ENCODE results near the gene OR10W1. TPM values are rescaled to one million over a fixed set of nuclear protein-coding genes. Genes with fewer than 3 reads are reported as not detected.
A peak's percentile ranks its signal among the peaks of the same experiment; 100 is the strongest.

Gene OR10W1
- polyA plus RNA-seq, 4 donors, result not detected

GRCh38 chr11:58275002-58275401 is 6.9 kb upstream of the OR10W1 start:
- Histone ChIP-seq H3K27ac (ENCODE audit: low read depth in 1 of 3, low read length in 2 of 3) (no peak overlapping the region), H3K4me3 (ENCODE audit: low read depth in 1 of 3, low read length in 3 of 3) (no peak overlapping the region), H3K27me3 (ENCODE audit: control insufficient read depth in 3 of 3, insufficient read depth in 3 of 3, low read length in 3 of 3) (no peaks in the 10 kb centered on the region), H3K9me3 (ENCODE audit: control insufficient read depth in 2 of 2, insufficient read depth in 1 of 2, low read depth in 1 of 2, low read length in 1 of 2) (no peaks in the 10 kb centered on the region), H3K4me1 (ENCODE audit: control insufficient read depth in 3 of 3, insufficient read depth in 2 of 3, low read depth in 1 of 3, low read length in 2 of 3) (no peaks in the 10 kb centered on the region), H3K36me3 (ENCODE audit: control insufficient read depth in 3 of 3, insufficient read depth in 2 of 3, low read depth in 1 of 3, low read length in 3 of 3) (no peaks in the 10 kb centered on the region)
- DNase-seq (peak; percentile 54 to 60), FAIRE-seq (no peak)
- WGBS, 3 donors, result 16 to 49% (median 23%) methylated on average over 2 of the region's 2 CpGs

- H3K27me3 ChIP-seq (ENCODE audit: control insufficient read depth in 3 of 3, insufficient read depth in 3 of 3, low read length in 3 of 3), result no peaks in the 10 kb centered on the region
- 77 to 83% (median 83%) methylated on average over 2 of the region's 2 CpGs for WGBS, 3 donors
- no peak overlapping the region for H3K4me3 ChIP-seq (ENCODE audit: low read depth in 1 of 3, low read length in 3 of 3)
- H3K27ac ChIP-seq (ENCODE audit: low read depth in 1 of 3, low read length in 2 of 3), result no peak overlapping the region
- H3K9me3 ChIP-seq (ENCODE audit: control insufficient read depth in 2 of 2, insufficient read depth in 1 of 2, low read depth in 1 of 2, low read length in 1 of 2), result peaks cover 0 to 5% of the 10 kb centered on the region in 2 donors
- DNase-seq, result no peak
- no peak for FAIRE-seq
- no peaks in the 10 kb centered on the region for H3K36me3 ChIP-seq (ENCODE audit: control insufficient read depth in 3 of 3, insufficient read depth in 2 of 3, low read depth in 1 of 3, low read length in 3 of 3)
- no peaks in the 10 kb centered on the region for H3K4me1 ChIP-seq (ENCODE audit: control insufficient read depth in 3 of 3, insufficient read depth in 2 of 3, low read depth in 1 of 3, low read length in 2 of 3)
These were observed 8.1 kb downstream of the OR10W1 start for GRCh38 chr11:58259983-58260382.

GRCh38 chr11:58254936-58255335 is 13.1 kb downstream of the OR10W1 start:
- 86 to 92% (median 89%) methylated on average over 1 of the region's 1 CpG for WGBS, 3 donors
- Histone ChIP-seq H3K4me1 (ENCODE audit: control insufficient read depth in 3 of 3, insufficient read depth in 2 of 3, low read depth in 1 of 3, low read length in 2 of 3) (no peaks in the 10 kb centered on the region), H3K27ac (ENCODE audit: low read depth in 1 of 3, low read length in 2 of 3) (no peak overlapping the region), H3K27me3 (ENCODE audit: control insufficient read depth in 3 of 3, insufficient read depth in 3 of 3, low read length in 3 of 3) (no peaks in the 10 kb centered on the region), H3K4me3 (ENCODE audit: low read depth in 1 of 3, low read length in 3 of 3) (no peak overlapping the region), H3K36me3 (ENCODE audit: control insufficient read depth in 3 of 3, insufficient read depth in 2 of 3, low read depth in 1 of 3, low read length in 3 of 3) (no peaks in the 10 kb centered on the region), H3K9me3 (ENCODE audit: control insufficient read depth in 2 of 2, insufficient read depth in 1 of 2, low read depth in 1 of 2, low read length in 1 of 2) (peaks cover 0 to 5% of the 10 kb centered on the region in 2 donors)
- FAIRE-seq (no peak), DNase-seq (no peak)

GRCh38 chr11:58243954-58244353 is 24.1 kb downstream of the OR10W1 start:
- H3K9me3 ChIP-seq (ENCODE audit: control insufficient read depth in 2 of 2, insufficient read depth in 1 of 2, low read depth in 1 of 2, low read length in 1 of 2), result peaks cover 0 to 6% of the 10 kb centered on the region in 2 donors
- 95 to 96% (median 96%) methylated on average over 2 of the region's 2 CpGs for WGBS, 3 donors
- FAIRE-seq (no peak), DNase-seq (no peak)
- H3K4me1 ChIP-seq (ENCODE audit: control insufficient read depth in 3 of 3, insufficient read depth in 2 of 3, low read depth in 1 of 3, low read length in 2 of 3), result no peaks in the 10 kb centered on the region
- H3K36me3 ChIP-seq (ENCODE audit: control insufficient read depth in 3 of 3, insufficient read depth in 2 of 3, low read depth in 1 of 3, low read length in 3 of 3), result no peaks in the 10 kb centered on the region
- H3K4me3 ChIP-seq (ENCODE audit: low read depth in 1 of 3, low read length in 3 of 3), result no peak overlapping the region
- H3K27me3 ChIP-seq (ENCODE audit: control insufficient read depth in 3 of 3, insufficient read depth in 3 of 3, low read length in 3 of 3), result no peaks in the 10 kb centered on the region
- no peak overlapping the region for H3K27ac ChIP-seq (ENCODE audit: low read depth in 1 of 3, low read length in 2 of 3)

- no peak for DNase-seq
- Histone ChIP-seq H3K36me3 (ENCODE audit: control insufficient read depth in 3 of 3, insufficient read depth in 2 of 3, low read depth in 1 of 3, low read length in 3 of 3) (no peaks in the 10 kb centered on the region), H3K27me3 (ENCODE audit: control insufficient read depth in 3 of 3, insufficient read depth in 3 of 3, low read length in 3 of 3) (no peaks in the 10 kb centered on the region), H3K4me1 (ENCODE audit: control insufficient read depth in 3 of 3, insufficient read depth in 2 of 3, low read depth in 1 of 3, low read length in 2 of 3) (no peaks in the 10 kb centered on the region), H3K27ac (ENCODE audit: low read depth in 1 of 3, low read length in 2 of 3) (no peak overlapping the region), H3K4me3 (ENCODE audit: low read depth in 1 of 3, low read length in 3 of 3) (no peak overlapping the region), H3K9me3 (ENCODE audit: control insufficient read depth in 2 of 2, insufficient read depth in 1 of 2, low read depth in 1 of 2, low read length in 1 of 2) (no peaks in the 10 kb centered on the region)
- no peak for FAIRE-seq
- 93 to 96% (median 94%) methylated on average over 30 to 32 of the region's 32 CpGs for WGBS, 3 donors
These were observed 40.0 kb downstream of the OR10W1 start for GRCh38 chr11:58227956-58228615.

GRCh38 chr11:58222721-58223120 is 45.3 kb downstream of the OR10W1 start:
- Histone ChIP-seq H3K27me3 (ENCODE audit: control insufficient read depth in 3 of 3, insufficient read depth in 3 of 3, low read length in 3 of 3) (no peaks in the 10 kb centered on the region), H3K4me1 (ENCODE audit: control insufficient read depth in 3 of 3, insufficient read depth in 2 of 3, low read depth in 1 of 3, low read length in 2 of 3) (no peaks in the 10 kb centered on the region), H3K9me3 (ENCODE audit: control insufficient read depth in 2 of 2, insufficient read depth in 1 of 2, low read depth in 1 of 2, low read length in 1 of 2) (no peaks in the 10 kb centered on the region), H3K4me3 (ENCODE audit: low read depth in 1 of 3, low read length in 3 of 3) (no peak overlapping the region), H3K27ac (ENCODE audit: low read depth in 1 of 3, low read length in 2 of 3) (no peak overlapping the region), H3K36me3 (ENCODE audit: control insufficient read depth in 3 of 3, insufficient read depth in 2 of 3, low read depth in 1 of 3, low read length in 3 of 3) (no peaks in the 10 kb centered on the region)
- DNase-seq, result no peak
- 78 to 82% (median 82%) methylated on average over 7 of the region's 7 CpGs for WGBS, 3 donors
- no peak for FAIRE-seq

Other genes starting within 250 kb of the OR10W1 start
- gene OR9Q1, start 244.4 kb downstream of the OR10W1 start, polyA plus RNA-seq, result not detected
- not detected for gene OR6Q1, start 237.3 kb downstream of the OR10W1 start, polyA plus RNA-seq
- not detected for gene OR9I1, start 142.7 kb downstream of the OR10W1 start, polyA plus RNA-seq
- not detected for gene OR9Q2, start 79.2 kb downstream of the OR10W1 start, polyA plus RNA-seq
- gene OR1S2, start 64.1 kb downstream of the OR10W1 start, polyA plus RNA-seq, result not detected
- gene OR1S1, start 55.5 kb downstream of the OR10W1 start, polyA plus RNA-seq, result not detected
- under 1 TPM in 1 of 4 donors, not detected in 3; 0.04 TPM for gene OR10Q1, start 39.3 kb downstream of the OR10W1 start, polyA plus RNA-seq
- not detected for gene OR5B17, start 90.8 kb upstream of the OR10W1 start, polyA plus RNA-seq
- gene OR5B3, start 138.6 kb upstream of the OR10W1 start, polyA plus RNA-seq, result not detected
- not detected for gene OR5B2, start 159.9 kb upstream of the OR10W1 start, polyA plus RNA-seq
- not detected for gene OR5B12, start 174.0 kb upstream of the OR10W1 start, polyA plus RNA-seq
- not detected for gene OR5B21, start 239.8 kb upstream of the OR10W1 start, polyA plus RNA-seq